ENCODE data around the gene ABLIM1.

- TF ChIP-seq CTCF (IDR thresholded peaks at IDR 0.05 in 8 of 11, conservative IDR thresholded peaks at IDR 0.05 in 3 of 11) (no peak), POLR2A (IDR thresholded peaks at IDR 0.05) (no peak), POLR2AphosphoS5 (IDR thresholded peaks at IDR 0.05) (no peak)
These were observed 48.3 kb downstream of the ABLIM1 start for GRCh38 chr10:114609518-114610426.
